GM04504 (cell line): Measurements from ENCODE around the gene KRT5.

Experiments
- DNase-seq: peaks from one replicate; pipeline ENCODE4 v3.0.0-alpha.2; 2012; ENCODE audit warnings: low read depth

The KRT5 gene

DNA sequence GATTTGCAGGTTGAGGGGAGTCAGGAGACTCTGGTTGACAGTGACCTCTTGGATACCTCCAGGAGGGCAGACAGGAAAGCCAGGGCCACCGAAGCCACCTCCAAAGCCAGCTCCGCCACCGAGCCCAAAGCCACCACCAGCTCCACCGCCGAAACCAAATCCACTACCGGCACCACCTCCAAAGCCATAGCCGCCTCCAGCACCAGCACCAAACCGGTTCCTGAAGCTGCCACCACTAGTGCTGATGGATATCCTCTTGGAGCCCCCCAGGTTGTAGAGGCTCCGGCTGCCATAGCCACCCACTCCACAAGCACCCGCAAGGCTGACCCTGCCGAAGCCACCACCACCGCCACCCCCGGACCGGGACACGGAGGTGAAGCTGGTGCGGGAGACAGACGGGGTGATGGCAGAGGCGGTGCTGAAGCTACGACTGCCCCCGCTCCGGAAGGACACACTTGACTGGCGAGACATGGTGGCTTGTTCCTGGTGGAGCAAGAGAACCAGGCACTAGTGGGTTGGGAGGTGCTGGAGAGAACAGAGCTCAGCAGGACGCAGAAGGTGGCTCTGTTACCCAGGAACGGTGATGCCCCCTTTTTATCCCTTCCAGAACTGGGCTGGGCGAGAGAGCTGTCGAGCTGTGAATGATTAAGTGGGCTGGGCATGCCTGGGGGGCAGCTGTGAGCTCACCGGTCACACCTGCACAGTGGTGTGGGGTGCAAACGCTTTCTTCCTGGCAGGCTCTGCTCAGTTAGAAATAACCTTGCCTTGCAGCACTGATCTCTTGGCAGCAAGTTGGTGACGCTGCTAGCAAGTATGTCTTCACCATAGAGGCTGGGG lies at the start of gene KRT5:
TSS of gene KRT5 (minus strand) at position 569 of the 837 bp plus-strand sequence. CDS start at position 471, 98 bp downstream.
- no peak for DNase-seq

DNA sequence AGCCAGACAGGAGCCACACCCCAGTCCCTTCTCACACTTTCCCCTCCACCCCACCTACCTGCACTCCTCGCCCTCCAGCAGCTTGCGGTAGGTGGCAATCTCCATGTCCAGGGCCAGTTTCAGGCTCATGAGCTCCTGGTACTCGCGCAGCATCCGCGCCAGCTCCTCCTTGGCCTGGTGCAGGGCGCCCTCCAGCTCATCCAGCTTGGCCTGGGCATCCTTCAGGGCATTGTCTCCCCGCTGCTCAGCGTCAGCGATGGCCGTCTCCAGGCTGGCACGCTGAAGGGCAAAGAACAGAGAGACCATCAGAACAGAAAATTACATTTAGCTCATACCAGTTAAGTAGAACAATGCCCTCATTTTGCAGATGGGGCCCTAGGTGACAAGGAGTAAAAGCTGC lies 47.9 kb upstream of the KRT5 start:
- no peak for DNase-seq

DNA sequence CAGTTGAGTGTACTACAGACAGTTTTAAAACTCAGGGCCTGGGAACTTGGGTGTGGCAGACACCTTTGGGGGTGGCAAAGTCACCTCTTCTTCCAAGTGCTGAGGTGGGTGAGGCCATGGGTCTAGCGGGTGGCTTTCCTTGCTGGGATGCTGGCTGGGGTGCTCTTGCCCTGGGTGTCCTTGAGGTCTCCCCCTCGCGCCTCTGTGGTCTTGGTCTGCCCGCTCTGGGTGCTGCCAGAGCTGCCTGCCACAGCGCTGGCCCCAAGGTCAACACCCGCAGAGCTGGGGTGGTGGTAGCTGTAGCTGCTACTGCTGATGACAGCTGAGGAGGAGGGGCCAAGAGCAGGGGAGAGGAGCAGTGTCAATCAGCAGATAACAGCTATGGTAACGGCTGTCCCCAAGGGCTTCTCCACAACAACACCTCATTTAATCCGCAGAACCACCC lies 46.7 kb upstream of the KRT5 start:
- DNase-seq = no peak

DNA sequence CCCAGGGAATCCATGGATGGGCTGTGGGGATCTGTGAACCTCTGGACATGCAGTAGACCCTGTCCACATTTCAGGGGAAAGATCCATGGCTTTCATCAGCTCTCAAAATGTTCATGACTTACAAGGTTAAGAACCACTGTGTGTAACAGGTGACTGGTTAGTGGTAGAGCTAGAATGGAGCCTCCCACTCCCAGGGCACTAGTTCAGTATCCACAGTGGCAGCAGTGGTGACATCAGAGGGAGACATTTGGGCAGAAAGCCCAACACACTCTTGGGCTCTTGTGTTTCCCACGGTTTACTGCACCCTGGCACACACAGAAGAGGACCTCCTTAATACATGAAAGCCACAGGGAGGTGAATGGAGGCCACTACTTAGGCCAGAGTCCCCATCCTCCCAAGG lies 44.4 kb upstream of the KRT5 start:
- DNase-seq = no peak

DNA sequence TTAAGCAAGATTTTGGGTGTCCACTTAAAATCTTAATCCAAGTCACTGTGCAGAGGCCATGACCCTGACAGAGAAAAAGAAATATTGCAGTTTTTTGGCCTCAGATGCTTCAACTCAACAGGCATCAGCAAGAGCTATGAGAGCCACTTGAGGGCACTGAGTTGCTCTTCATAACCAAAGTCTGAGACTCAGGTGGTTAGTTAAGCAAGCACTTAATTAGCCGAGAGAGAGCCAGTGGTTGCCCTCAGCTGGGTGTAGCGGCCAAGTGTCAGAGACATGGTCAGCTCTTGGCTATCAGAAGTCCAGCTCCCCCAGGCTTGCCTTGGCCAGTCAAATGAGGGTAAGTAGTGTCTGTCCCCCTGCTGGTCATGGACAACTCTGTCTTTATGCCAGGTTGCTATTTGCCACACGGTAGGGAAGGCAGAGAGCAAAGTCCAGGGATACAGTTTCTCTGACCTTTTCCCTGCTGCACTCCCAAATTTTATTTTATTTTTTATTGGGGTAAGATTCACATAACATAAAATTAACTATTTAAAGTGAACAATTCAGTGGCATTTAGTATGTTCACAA lies 41.8 kb upstream of the KRT5 start:
- DNase-seq = no peak

DNA sequence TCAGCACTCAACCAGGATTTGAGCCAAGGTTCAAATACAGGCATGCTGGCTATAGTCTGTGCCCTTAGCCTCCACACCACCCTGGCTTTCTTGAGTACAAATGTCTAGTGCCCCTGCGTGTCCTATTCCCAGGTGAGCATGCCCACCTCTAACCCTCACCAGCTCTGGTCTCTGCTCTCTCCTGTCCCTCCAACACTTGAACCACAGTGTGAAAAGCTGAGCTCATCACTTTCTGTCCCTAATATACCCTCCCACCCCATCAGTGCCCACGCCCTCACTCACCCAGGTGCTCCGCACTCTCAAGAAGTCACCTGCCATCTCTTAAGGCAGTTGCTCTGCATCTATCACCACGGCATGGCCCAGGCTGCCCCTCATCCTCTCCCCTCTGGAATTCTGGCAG lies 39.8 kb upstream of the KRT5 start:
- no peak for DNase-seq

DNA sequence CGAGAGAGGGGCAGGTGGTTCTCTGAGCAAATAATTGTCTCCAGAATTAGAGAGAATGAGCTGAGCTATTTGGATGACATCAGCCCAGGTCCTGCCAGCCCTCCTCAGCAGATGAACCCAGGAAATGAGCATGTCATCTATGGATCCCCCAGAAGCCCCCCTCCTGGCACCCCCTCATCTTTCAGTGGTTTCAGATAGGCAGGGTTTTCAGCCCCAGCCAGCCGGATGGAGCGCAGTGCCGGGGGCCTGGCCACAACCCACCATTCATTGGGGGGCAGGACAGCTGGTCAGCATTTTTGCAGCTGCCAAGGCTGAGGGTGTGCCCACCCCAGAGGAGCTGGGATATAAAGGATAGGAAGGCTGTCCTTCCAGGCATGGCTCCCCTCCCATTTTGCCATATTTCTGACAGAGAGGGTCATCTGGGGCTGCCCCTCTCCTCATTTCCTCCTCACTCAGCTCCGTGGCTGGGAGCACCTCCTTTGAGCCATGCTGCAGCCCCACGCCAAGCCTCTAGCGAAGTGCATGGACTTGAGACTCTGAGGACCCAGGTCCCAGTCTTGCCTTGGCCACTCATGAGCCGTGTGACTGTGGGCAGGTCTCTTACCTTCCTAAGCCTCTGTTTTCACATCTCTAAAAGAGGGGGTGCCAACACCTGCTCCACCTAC lies 38.7 kb upstream of the KRT5 start:
- DNase-seq = no peak

DNA sequence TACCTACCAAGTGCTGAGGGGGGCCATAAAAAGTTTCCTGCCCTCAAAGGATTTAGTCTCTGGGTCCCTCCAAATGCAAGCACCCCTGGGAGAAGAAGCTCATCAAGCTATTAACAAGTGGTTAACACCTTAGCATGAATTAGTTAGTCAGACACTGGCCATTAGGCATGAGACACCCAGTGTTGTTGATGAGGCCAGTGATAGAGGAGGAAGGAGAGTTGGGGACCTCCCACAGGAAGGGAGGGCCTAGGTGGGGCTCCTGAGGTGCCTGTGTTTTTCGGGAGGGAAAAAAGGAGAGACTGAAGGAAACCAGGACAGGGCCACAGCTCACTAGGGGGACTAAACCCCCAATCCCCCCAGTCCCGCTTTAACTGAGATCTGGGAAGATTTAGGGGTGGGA lies 37.3 kb upstream of the KRT5 start:
- DNase-seq = no peak

DNA sequence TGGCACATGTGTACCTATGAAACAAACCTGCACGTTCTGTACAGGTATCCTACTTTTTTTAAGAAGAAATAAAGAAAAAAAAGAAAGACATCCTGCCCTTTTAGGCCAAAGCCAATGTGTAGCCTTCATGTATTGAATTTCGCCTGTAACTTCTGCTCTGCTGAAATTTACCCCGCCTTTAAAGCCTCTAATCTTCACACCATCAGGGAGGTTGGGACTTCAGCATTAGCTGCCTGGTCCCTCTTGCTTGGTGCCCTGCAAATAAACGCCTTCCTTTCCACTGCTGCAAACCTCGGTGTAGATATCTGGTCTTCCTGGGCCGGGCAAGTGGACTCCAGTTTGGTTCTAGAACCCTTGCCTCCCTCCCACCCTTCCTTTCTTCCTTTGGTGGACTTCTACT lies 35.4 kb upstream of the KRT5 start:
- no peak for DNase-seq

DNA sequence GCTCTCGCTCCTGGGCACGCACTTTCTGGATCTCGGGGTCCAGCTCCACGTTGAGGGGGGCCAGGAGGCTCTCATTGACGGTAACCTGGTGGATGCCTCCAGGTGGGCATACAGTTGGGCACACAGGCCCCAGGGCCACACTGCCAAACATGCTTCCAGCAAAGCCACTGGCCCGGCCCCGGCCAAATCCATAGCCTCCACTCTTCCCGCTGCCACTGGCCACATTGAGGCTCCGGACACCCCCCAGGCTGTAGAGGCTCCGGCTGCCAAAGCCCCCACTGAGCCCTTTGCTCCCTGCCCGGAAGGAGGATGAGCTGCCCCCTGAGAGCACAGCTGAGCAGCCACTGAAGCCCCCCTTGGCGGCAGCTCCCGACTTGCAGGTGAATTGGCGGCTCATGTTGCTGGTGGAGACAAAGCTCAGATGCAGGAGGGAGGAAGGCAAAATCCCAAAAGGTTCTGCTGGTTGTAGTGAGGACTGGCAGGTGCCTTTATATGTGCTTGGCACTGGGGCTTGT lies 32.5 kb upstream of the KRT5 start, which contains the start of gene KRT71:
TSS of gene KRT71 (minus strand) at position 465 of the 515 bp plus-strand sequence. CDS start at position 397, 68 bp downstream.
- no peak for DNase-seq

DNA sequence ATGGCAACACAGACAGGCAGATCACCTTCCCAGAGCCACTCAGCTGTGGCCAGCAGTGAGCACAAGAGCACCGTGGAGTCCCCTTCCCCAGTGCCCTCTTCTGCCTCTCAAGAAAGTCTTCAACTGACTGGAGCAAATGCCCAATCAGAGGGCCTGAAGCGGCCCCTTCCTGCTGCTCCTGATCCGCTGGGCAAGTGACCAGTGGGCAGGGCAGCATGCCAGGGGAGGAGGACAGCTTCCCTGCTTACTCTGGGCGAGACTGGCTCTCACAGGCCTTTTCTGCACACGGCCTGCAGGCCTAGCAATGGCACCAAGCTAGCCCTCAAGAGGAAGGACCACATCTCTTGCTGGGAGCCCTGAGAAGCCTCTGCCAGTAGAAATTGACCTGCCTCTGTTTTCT lies 31.9 kb upstream of the KRT5 start:
- DNase-seq = no peak

DNA sequence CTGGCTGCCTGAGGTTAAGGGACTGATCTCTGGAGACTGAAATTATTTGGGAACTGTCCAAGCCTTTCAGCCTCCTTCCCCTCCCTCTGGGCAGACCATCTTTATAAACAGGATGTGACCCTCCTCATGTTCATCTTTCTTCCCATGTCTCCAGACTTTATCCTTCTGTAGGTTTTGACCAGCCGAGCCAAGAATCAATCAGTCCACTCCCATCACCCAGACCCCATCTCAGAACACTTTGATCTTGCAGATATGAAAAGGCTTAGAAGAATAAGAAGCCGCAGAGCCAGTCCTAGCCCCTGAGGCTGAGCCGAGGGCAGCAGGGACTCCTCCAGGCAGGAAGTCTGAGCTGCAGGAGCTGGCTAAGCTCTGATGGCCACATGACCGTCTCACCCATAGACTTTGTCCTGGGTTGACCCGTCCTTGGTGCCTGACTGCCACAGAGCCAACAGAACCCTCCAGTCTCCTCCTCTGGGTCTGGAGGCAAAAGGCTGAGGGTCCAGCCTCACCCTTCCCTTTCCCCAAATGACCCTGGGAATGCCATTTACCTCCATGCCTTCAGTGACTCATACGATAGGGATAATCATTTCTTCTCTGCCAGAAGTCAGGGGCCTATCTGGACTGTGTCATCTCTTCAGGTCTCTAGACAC lies 31.1 kb upstream of the KRT5 start:
- no peak for DNase-seq

DNA sequence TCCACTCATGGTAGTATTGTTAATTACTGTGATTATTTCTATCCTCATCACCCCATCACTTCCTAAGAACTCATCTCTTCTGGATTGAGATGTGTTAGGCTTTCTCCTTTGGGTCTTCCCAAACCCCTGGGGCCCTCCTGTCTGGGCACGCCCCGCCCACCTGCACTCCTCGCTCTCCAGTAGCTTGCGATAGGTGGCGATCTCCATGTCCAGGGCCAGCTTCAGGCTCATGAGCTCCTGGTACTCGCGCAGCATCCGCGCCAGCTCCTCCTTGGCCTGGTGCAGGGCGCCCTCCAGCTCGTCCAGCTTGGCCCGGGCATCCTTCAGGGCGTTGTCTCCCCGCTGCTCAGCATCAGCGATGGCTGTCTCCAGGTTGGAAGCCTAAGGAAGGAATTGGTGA lies 25.9 kb upstream of the KRT5 start:
- no peak for DNase-seq

DNA sequence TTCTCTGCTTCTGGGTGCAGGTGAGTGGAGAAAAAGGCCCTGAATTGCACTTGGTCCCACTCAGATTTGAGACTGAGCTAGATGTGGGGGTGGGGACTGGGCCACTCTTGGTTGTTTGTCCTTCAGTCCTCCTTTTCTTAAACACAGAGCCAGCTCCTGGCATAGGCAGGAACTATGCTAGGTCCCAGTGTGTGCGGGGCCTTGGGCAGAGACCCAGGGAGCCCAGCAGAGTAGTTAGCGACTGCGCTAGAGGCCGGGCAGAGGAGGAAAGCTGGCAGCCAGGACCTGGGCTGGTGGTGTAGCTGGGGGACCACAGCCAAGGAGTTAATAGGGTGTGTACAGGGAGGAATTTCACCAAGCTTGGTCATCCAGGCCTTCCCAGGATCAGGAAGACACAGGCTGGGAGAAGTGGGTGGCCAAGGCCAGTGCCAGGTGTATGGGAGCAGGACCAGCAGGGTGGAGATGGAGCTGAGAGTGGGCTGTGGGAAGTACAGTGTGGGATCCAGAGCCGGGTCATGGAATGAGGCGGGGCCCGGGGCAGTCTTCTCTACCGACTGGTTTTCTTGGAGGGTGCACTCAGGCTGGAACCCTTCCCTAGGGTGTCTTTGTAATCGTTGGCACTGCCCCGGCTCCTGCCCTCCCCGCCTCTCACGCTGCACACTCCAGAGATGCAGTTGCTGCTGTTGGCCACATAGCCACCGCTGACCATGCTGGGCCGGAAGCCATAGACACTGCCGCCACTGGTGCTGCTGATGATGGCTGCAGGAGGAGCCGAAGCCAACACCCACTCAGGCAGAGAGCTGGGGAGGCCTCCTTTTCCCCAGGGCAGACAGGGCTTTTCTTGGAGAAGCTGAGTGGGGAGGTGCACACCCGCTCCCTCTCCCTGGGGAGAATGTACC lies 24.0 kb upstream of the KRT5 start:
- no peak for DNase-seq

DNA sequence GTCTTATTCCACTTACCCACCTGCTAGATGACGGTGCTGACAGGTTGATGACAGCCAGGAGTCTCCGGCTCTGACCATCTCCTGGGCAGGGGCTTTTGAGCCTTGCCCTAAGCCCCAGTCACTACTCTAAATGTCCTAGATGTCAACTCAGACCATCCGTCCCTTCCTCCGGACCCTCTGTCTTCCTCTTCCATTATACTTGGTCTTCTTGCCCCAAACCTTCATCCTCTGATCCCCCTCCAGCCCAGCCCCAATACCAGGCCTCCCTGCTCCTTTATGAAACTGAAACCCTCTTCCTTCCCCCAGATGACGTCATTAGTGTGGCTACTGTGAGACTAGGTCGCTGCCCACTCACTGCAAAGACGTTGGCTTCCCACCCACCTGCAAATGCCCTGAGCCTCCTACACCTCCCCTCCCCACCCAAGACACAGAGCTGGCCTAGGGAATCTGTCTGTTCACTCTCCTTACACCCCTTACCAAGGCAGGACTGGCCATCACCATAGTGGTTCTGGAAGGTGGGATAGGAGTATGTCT lies 22.7 kb upstream of the KRT5 start:
- DNase-seq = no peak

DNA sequence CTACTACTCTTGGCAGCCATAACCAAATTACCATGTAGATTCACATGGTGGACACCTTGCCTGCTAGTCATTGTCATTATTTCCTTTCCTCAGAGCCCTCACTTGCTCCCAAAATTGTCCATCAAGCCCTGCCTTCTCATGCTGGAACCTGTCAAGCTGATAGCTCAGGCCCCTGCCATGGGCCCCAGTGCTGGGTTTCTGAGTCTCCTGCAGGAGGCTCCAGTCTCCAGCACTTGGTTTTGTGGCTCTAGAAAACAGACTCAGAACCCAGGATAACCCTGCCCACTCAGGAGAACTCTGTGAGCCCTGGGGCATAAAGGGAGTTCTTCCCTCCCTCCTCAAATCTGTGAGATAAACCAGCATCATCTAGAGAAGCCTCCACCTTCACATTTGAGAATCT lies 22.0 kb upstream of the KRT5 start:
- no peak for DNase-seq

DNA sequence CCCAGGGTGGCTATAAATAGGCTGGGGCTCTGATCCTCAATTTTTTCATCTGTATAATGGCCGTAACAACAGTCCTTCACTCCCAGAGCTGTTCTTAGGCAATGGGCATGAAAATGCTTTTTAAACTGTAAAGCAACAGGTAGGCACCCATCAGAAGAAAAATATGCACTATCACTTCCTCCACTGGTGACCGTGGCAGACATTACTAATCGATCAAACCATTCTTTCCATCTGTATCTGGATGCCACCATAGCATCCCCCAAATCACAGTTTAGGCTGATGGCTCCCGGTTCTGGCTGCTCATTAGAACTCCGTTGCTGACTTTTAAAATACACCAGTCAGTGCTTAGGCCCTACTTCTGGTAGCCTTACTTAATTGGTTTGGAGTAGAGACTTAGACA lies 21.5 kb upstream of the KRT5 start:
- no peak for DNase-seq

DNA sequence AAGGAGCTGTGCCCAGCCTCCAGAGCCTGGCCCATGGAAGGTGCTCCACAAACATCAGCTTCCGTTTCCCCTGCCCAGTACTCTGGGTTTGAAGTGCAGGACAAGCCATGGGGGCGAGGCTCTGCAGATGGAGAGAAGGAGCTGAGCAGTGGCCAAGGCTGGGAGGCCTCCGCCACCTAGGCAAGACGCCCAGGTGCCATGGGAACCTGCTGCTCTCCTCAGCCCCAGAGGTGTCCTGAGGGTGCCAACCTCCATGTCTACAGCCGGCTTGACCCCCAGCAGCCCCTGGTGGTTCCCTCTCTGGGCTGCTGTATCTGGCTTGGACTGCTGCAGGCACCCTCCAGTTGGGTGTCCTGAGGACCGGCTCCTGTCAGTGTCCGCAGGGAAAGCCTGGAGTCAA lies 20.3 kb upstream of the KRT5 start:
- DNase-seq = no peak

DNA sequence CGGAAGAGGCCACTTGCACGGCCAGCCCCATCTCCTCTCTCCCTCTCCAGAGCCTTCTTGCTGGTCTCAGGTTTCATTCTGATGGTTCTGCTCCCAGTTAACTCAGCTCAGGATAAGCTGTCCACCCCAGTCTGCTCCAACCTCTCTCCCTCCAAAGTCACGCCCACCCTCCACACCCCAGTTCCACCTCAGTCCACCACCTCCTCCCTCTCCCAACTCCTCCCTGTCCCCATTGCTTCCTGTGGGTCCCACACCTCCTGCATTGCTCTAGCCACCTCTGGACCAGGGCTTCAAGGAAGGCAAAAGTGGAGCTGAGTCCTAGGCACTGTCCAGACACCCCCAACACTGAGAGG lies 19.6 kb upstream of the KRT5 start:
- no peak for DNase-seq

DNA sequence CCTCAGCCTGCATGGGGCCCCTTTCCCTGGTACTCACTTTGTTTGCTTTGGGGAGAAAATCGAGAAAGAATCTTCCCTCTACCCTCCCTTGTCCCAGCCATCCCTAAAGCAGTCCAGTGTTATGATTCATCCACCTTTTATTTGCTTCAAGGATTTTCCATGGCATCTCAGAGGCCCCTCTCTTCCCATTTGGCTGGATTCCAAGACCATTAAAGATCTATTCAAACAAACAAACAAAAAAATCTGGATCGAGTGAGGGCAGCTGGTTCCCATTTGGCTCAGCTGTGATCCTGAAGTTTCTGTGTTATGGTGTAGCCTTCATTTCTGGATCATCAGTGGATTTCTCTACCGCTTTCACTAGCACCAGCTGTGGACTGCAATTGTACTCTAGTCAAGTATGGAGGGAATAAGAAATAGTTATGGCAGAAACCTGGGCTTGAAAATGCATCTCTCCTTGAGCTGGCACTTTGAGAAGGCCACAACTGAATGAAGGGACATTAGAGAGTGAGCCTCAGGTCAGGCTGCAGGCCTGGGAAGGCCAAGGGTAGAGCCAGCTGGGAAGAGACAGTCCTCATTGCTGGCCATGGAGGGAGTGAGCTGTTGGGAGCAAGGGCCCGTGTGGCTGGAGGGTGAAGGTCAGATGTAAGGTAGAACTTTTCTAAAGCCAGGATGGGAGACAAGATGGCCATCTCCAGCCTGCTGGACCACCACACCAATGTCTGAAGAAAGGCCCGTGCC lies 19.1 kb upstream of the KRT5 start:
- peak; percentile 63 for DNase-seq

DNA sequence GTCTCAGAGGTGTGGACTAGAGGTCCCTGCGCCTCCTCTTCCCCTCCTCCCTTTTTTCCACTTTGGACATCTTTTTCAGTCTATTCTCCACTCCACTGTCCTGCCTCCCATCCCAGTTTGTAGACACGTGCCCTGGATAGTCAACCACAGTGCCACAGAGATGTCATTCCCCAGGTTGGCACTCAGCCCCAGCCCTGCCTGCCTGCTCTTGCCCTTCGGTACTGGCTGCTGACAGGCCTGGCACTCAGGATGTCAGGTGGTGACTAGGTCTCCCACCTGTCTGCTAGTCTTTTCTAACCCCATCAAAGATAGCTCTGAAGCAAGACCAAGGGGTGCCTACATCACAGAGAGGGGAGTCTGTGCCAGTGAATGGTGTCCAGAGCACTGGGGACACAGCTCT lies 16.9 kb upstream of the KRT5 start:
- no peak for DNase-seq
